Measurements from ENCODE around the gene SMCR8.
"Not testable (repeated sequence)": the region's sequence is repeated elsewhere in the genome, so short reads cannot be mapped to it uniquely, and the experiment has no call there.

The SMCR8 gene

DNA sequence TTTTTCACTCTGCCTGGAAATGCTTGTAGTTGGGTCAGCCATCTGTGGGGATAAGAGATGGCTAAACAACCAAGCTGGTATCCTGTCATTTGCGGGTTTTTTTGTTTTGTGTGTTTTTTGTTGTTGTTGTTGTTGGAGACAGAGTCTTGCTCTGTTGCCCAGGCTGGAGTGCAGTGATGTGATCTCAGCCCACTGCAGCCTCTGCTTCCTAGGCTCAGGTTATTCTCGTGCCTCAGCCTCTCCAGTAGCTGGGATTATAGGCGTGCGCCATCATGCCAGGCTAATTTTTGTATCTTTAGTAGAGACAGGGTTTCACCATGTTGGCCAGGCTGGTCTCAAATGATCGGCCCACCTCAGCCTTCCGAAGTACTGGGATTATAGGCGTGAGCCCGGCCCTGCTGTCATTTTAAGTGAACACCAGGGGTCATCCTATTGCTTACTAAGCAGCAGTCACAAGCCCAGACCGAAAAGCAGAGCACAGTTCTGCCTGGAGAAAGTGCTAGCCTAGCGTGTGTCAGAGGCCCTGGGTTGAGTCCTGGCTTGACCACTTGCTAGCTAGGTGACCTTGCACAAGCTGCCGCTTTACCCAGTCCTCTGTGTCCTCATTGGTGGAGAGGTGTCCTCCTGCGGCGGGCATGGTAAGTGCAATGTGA, 4.6 kb downstream of the SMCR8 start:
- DNase-seq: no peak

DNA sequence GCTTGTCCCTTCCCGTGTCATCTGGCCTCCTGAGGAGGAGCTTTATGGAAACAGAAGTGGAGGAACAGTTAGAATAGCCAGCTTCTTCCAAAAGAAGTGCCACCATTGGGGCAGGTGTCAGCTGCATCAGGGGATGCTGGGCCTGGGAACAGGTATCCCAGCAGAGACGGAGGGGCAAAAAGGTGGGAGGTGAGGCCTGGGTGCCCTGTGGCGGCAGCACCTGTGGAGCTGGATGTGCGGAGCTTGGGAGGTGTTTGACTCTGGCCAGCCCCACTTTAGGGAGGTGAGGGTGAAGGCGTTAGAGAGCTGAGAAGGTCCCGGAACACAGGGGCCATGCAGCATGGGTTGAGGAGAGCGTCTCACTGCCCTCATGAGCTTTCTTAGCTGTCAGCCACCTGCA, 5.2 kb downstream of the SMCR8 start:
- DNase-seq: no peak

DNA sequence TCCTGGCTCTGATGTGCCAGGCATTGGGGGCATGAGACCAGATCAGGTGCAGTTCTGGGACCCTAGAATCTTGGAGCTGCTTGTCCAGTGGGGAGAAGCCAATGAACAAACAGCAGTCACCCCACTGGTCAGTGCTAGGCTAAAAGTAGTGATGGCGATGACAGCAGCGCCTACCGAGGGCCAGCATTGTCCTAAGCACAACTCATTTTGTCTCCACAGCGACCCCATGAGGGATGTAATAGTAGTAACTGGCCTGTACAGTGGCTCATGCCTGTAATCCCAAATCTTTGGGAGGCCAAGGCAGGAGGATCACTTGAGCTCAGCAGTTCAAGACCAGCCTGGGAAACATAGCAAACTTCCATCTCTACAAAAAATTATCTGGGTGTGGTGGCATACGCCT, 6.2 kb downstream of the SMCR8 start:
- DNase-seq: no peak

DNA sequence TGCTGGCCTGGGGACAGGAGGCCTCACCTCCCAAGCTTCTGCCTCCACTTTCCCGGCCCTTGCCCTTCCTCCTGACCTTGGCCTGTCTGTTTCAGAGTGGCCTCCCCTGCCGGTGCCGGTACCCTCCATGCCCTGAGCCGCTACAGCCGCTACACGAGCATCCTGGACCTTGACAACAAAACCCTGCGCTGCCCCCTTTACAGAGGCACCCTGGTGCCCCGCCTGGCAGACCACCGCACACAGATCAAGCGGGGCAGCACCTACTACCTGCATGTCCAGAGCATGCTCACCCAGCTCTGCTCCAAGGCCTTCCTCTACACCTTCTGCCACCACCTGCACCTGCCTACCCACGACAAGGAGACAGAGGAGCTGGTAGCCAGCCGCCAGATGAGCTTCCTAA, 7.4 kb downstream of the SMCR8 start:
- no peak for DNase-seq

DNA sequence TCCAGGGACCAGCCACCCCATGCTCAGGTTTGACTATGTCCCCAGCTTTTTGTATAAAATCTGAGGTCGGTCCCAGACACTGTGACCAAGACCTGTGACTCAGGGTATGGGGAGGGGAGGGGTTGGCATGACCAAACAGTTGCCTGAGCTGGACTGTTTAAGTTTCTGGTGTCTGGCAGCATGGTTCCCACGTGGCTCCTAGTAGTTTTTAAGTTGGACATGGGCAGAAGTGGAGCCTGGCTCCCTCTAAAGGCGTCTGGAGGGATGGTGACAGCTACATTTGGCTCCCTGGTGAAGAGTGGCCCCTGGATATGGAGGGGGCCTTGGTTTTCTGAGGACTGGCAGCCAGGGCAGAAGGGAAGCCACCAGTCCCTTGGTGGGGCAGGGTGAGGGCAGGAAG, 7.9 kb downstream of the SMCR8 start:
- no peak for DNase-seq

DNA sequence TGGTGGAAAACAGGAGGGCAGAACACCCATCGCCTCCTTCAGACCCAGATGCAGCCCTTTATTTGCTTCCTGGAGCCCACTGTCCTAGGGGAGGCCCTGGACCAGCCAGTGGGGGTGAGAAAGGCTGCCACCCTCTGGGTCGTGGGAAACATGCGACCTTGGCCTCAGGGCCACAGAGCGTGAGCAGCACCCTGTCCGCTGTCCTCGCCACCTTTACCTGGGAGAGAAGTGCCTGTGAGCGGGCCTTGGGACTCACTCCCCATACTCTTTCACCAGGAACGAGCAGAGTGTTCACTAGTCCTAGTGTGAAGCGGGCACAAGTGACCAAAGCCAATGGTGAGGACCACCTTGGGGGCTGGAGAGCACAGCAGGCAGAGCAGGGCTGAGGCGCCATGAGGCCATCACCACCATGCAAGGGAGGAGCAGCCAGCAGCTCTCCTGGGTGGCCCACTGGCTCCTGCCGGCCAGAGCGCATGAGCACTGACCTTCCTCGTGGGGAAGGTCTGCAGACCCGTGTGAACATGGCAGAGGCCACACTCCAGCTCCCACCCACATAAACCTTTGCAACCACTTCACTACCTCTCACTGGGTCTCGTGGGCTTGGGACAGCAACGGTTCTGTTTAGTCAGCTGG, 8.5 kb downstream of the SMCR8 start:
- DNase-seq: no peak

DNA sequence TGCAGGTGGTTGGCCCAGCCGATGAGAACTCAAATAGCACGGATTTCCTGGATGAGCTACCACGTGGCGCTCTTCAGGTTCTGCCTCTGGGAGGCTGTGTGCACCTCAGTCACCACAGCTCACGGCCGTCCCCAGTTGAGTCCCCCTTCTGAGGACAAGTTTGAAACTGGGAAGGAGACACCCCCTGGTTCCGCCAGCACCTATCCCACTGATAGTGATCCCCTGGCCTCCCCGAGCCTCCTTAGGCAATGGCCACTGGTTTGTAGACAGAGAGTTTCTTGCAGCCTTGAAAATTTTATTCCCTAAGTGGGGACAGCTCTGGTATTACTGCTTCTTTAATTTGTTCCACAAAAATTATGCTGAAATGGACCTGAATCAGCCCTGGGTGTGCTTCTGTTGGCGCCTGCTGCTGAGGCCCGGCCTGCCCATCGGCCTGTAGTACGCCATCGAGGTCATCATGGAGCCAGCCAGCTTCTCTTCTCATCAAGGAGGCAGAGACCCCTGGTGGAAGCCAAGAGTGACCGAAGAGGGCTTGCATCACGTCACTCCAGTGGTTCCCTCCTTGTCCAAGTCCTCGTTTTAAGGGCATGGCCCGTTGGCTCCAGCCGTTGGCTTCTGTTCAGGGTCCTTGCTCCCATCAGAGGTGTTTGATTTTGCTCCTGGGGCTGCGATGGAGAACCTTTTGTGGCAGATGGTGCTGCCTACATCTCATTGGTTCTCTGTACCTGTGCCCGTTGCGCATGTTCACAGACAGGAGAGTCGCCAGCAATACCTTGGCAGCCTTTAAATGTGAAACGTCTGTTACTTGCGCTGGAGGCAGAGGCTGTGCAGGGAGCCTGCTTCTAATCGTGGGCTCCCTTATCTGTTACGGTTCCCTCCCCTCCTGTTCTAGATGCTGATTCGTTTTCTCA, 9.3 kb downstream of the SMCR8 start:
- DNase-seq: no peak

DNA sequence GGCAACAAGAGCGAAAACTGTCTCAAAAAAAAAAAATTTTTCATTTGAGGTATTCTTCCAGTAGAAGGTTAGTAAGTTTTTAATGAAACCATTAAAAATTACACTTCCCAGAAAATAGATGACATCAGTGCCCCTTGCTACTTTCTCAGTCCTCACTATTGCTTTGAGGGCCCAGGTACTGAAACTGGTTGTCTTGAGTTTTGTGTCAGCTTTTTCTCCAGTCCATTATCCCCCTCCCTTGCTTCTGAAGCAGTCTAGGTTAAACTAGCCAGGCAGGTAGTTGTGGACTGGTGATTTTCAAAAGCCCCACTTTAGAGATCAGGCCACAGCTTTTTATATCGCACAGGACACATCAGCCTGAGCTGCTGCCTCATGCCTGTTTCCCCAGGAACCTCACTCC, 10.9 kb downstream of the SMCR8 start:
- DNase-seq: no peak

DNA sequence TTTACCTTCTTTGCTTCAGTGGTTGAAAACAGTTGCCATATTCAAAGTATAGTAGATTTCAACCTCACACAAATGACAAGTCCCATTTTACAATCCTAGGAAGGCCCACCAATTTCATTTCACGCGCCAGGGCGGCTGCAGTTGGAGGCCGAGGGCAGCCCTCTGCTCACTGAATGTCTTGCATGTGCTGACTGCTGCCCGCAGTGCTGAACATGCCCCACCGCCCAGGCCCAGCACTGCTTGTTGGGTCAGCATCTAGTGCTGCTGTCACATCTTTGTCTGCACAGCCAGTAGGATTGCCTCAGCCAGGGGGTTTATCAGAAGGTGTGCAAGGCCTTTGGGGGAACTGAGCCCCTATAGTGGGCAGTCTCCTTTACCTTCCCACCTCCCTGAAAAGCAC, 11.5 kb downstream of the SMCR8 start:
- no peak for DNase-seq

DNA sequence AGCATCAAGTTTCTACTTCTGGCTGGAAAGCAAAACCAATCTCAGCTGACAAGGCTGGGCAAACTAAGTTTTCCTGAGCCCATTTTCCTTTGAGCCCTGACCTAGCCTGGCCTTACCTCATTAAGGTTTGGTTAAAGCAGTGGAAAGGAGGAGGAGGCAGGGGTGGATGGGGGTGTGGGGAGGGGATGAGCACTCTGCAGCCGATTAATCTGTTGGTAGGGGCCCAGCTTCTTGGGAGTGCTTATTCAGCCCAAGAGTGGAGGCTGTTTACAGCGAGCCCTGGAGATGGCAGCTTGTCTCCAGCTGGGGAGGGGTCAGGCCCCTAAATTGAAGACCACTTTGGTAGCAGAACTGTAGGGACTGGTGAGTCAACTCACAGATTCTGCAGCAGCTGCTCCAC, 12.0 kb downstream of the SMCR8 start:
- no peak for DNase-seq

DNA sequence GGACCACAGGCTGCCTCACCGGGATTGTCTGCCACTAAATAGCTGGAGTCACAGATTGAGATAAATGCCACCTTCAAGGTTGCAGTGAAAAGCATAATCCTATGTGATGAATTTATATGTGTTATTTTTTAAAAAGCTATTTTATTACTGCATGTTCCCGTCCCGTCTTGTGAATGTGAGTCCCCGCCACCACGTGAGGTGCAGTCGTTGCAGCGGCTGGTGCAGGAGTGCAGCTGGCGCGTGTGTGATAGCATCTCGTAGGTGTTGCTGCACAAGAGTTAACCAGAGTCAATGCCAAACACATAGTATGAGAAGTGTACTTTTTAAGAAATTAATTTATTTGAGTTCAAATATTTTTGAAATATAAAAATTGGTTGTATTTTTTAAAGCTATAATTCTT, 12.5 kb downstream of the SMCR8 start:
- DNase-seq: no peak

DNA sequence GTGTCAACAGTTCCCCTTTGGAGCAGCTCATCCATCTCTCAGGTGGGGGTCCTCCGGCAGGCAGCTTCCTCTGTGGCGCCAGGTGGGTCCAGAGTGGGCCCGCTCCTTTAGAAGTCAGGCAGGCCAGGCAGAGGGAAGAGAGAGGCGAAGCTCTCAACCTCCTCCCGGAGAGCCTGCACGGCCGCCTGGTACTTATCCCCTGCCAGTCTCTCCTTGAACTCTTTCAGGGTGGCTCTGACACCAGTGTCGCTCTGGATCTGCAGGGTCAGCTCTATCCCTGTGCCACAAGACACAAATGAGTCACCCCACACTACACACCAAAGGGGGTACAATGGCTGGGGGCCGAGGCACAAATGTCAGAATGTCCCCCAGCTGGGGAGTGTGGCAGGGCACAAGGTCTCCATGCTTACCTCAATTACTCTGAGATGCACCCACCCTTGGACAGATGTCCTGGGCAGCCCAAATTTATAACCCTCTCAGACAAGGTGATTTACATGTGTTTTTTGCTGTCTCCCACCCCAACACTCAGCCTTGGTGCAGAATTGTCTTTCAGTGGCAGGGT, 13.6 kb downstream of the SMCR8 start:
- DNase-seq: no peak

DNA sequence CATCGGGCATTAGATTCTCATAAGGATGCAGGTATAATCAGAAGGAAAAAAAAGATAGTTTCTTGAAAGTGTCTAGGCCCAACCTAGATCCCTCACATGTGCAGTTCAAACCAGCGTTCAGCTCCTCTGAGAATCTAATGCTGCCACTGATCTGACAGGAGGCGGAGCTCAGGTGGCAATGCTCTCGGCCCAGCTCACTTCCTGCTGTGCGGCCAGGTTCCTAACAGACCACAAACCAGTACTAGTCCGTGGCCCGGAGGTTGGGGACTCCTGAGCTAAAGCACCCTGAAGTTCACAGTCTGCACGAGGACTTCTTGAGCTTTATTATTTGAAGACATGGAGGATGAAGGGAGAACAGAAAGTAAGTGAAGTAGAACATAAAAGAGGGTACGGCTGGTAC, 16.8 kb downstream of the SMCR8 start:
- no peak for DNase-seq

DNA sequence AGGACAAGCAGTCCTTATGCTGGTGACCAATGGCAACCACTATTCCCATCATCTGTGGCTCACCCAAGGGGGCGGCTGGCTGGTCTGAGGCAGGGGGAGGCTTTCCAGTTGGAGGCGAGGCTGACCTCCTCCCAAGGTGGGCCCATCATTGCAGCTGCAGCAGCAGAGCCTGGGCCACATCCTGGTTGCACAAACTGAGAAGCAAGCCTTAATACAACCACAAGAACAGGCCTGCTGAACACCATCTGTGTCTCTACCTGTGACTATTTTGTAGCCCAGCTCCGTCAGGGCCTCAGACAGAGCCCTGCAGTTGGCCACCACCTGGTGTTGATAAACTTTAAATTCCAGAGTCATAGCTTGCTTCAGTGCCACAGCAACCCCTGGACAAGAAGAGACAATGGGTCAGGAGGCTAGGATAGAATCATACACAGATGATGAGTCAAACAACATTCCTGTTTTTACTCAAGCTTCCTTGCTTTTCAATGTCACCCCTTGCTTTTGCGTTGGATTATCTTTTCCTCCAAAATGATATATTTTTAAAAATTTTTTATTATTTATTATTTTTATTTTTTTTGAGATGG, 17.9 kb downstream of the SMCR8 start:
- DNase-seq: no peak

DNA sequence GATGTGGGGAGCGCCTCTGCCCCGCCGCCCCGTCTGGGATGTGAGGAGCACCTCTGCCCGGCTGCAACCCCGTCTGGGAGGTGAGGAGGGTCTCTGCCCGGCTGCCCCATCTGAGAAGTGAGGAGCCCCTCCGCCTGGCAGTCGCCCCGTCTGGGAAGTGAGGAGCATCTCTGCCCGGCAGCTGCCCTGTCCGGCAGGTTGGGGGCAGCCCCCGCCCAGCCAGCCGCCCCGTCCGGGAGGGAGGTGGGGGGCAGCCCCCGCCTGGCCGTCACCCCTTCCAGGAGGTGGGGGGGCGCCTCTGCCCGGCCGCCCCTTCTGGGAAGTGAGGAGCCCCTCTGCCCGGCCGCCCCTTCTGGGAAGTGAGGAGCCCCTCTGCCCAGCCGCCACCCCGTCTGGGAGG, 23.1 kb downstream of the SMCR8 start:
- DNase-seq: not testable (repeated sequence)

DNA sequence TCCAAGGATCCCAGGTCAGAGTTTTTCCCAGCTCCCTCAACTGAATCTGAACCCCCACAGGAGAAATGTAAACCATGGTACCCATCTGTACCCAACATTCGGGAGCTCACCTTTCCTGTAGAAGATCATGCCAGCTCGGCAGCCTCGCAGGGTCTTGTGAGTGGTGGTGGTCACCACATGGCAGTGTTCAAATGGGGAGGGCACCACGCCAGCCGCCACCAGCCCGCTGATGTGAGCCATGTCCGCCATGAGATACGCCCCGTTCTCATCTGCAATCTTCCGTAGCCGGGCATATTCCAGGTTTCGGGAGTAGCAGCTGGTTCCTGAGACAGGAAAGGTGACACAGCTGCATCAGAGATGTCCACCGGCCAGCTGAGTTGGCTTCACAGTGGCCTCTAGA, 24.8 kb downstream of the SMCR8 start:
- no peak for DNase-seq

DNA sequence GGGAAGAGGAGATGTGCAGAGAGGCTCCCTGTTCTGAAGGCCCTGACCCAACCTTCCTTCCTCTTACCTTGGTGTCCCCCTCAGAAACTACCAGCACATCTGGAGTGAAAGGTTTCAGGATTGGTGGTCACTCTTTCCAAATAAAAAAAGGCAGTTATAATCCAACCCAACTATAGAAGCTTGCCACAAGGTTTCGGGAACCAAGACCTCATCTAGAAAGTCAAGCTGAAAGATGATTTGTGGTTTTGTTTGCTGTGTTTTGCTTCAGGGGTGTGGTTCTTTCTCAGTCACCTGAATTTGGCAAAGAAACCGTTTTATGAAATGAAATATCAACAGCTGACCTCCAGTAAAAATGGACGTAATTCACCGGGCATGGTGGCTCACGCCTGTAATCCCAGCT, 28.9 kb downstream of the SMCR8 start:
- no peak for DNase-seq

DNA sequence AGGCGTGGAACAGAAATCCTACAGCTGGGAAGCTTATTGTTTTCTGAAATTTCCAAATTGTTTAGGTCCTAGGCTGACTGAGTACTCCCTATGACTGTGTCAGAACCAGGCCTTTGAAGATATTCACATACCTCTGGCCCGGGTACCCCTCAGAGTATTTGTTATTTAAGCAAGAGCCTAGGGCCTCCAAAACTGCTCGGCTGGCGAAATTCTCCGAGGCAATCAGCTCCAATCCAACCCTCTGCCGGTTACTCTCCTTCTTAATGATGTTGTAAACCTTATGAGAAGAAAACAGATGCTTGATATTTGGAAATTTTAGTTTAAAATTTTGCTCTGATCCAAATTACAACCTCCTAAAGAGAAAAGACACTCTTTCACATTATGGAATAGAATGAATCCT, 38.4 kb downstream of the SMCR8 start:
- DNase-seq: no peak

DNA sequence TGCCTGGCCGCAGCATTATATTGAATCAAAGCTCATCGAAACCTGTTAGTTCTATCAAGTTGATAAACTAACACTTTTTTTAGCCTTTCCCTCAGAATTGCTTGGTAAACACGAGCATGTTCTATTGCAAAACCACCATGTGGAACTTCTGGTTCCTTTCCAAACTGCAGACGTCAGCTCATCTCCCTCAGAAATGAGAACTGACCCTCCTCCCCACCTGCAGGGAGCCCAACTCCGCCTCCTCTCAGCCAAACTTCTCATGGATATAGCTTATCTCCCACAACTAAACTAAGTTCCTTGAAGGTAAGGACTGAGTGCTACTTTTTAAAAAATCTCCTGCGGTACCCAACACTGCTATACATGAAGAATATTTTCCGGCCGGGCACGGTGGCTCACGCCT, 41.5 kb downstream of the SMCR8 start:
- no peak for DNase-seq

DNA sequence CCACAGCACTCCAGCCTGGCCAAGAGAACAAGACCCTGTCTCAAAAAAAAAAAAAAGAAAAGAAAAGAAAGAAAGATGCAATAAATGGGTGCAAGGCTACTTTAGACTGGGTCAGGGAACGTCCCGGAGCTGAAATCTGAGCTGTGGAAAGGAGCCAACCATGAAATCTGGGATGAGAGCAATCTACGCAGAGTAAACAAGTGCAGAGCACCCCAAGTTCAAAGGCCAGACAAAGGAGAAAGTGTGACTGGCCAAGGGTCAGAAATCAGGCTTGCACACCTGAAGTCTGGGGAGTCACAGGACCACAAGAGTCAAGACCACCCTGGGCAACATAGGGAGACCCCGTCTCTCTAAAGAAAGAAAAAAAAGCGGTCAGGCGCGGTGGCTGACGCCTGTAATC, 45.4 kb downstream of the SMCR8 start:
- no peak for DNase-seq

DNA sequence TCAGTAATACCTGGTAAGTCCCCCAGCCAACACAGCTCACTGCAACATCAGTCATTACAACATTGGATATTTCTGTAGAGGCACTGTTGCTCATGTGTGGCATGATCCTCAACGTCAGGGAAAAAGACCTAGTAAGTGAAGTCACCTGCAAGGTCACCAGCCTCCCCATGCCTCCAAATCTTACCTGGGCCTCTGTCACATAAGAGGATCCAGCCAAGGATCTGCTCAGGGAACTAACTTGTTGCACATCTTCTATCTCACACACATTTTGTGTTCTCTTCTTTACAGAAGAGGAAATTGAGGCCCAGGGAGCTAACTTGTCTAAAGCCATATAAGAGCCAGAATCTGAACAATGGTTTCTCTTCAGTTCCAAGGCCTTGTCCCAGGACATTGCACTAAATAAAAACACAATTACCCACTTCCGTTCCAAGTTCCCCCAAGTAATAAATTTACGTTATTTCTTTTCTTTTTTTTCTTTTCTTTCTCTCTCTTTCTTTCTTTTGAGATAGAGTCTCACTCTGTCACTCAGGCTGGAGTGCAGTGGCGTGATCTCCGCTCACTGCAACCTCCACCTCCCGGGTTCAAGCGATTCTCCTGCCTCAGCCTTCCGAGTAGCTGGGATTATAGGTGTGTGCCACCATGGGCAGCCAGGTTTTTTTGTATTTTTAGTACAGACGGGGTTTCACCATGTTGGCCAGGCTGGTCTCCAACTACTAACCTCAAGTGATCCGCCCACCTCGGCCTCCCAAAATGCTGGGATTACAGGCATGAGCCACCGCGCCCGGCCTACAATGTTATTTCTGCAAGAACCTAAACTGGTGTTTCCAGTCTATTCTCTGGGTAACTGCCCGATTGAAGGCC, 47.0 kb downstream of the SMCR8 start:
- DNase-seq: no peak

DNA sequence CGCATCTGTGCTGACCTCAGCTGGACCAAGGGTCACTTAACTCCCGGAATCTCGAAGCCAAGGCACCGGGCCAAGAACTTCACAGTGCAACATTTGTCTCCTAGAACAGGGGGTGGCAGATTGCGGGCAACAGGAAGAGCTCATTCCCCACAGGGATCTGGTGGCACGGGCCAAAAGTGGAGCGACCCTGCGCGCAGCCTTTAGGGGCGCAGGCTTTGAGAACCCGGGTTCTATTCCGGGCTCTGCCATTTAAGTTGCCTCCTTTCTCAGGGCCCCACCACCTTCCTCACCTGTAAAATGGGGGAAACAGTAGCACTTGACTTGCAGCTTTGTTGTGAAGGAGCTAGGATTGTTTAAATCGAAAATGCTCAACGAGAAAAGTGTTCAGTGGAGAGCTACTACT, 47.6 kb downstream of the SMCR8 start:
- no peak for DNase-seq

All from activated CD4-positive, CD25-positive, alpha-beta regulatory T cell treated with anti-CD3 and anti-CD28 coated beads, Interleukin-2, amount 50 U/mL, for 72 hours (primary cell).